ENCODE data around the gene TMEM221.

The TMEM221 gene

DNA sequence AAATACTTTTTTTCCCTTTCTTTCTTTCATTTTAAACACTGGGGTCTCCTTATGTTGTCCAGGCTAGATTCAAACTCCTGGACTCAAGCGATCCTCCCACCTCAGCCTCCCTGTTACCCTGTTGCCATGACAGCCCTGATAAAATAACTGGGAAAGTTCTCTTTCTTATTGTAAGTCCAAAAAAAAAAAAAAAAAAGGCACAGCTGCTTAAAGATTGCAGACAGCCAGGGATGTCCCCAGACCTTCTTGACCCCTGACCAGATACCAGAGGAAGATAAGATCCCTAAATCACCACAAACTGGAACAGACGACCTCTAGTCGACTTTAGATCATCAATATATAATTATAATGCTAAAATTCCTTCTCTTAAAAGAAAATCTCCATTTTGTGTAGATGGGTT lies 29.8 kb downstream of the TMEM221 start:
- Mint-ChIP-seq H3K27me3 (no peaks in the 10 kb centered on the region), H3K36me3 (peaks cover 29% of the 10 kb centered on the region), H3K4me1 (peaks cover 28% of the 10 kb centered on the region), H3K4me3 (peak overlapping the region; percentile 90), H3K27ac (peak overlapping the region; percentile 91), H3K9me3 (no peaks in the 10 kb centered on the region)
- no peak for DNase-seq
- CTCF ChIA-PET = interaction anchor here (0.9 kb wide), 1 partner anchor 77 kb away, joined by 4 read pairs; no protein-coding TSS in a partner anchor

DNA sequence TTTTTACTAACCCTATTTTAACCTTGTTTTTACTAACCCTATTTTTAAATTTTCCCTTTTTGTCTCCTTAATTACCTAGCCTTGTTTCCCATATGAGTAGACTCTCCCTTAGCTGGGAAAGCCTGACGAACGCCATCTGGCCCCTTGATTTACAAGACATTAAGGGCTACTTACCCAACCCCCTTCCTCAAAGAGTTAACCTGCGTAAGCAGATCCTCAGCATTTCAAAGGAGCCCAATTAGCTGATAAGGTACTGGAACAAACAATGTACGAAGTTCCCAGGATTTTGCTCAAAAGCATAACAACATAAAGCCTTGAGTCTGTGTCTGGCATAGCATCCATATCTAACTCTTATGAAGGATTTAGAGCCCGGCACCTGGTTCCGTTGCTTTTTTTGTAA lies 33.3 kb downstream of the TMEM221 start:
- no peak for DNase-seq
- CTCF ChIA-PET = no interaction called here
- Mint-ChIP-seq H3K27ac (peak overlapping the region; percentile 33), H3K4me3 (no peak overlapping the region), H3K9me3 (no peaks in the 10 kb centered on the region), H3K27me3 (no peaks in the 10 kb centered on the region), H3K4me1 (peaks cover 32% of the 10 kb centered on the region), H3K36me3 (peaks cover 35% of the 10 kb centered on the region)

DNA sequence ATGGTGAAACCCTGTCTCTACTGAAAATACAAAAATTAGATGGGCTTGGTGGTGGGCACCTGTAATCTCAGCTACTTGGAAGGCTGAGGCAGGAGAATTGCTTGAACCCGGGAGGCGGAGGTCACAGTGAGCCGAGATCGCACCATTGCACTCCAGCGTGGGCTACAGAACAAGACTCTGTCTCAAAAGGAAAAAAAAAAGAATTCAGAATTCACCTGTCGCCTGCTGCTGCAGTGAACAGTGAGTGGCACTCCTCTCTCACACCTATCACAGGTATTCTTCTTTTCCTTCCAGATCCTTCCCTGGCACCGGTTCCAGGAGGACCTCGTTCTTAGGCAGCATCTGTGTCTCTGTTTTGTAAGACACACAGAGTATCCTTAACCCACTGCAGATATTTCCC lies 34.4 kb downstream of the TMEM221 start:
- Mint-ChIP-seq H3K9me3 (no peaks in the 10 kb centered on the region), H3K4me1 (peaks cover 29% of the 10 kb centered on the region), H3K27ac (no peak overlapping the region), H3K27me3 (no peaks in the 10 kb centered on the region), H3K36me3 (peaks cover 35% of the 10 kb centered on the region), H3K4me3 (no peak overlapping the region)
- CTCF ChIA-PET = no interaction called here
- DNase-seq = no peak

DNA sequence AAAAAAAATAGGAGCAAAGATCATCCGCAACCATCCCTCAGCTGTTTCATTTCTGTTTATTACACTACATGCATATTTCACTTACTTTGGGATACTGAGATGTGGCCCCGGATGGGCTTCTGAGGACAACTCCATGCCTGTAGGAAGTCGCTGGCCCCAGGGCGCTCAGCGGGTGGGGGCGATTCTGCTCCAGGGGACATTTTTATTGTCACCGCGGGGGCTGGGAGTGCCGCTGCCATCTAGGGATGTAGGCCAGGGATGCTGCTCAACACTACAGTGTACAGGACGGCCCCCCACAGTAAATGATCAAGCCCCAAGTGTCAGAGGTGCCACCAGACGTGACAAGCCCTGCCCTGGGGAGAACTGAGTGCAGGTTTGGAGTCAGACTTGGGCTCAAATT lies 36.7 kb downstream of the TMEM221 start:
- CTCF ChIA-PET = no interaction called here
- Mint-ChIP-seq H3K9me3 (no peaks in the 10 kb centered on the region), H3K27ac (no peak overlapping the region), H3K4me1 (peaks cover 37% of the 10 kb centered on the region), H3K27me3 (no peaks in the 10 kb centered on the region), H3K4me3 (no peak overlapping the region), H3K36me3 (peaks cover 33% of the 10 kb centered on the region)
- no peak for DNase-seq

DNA sequence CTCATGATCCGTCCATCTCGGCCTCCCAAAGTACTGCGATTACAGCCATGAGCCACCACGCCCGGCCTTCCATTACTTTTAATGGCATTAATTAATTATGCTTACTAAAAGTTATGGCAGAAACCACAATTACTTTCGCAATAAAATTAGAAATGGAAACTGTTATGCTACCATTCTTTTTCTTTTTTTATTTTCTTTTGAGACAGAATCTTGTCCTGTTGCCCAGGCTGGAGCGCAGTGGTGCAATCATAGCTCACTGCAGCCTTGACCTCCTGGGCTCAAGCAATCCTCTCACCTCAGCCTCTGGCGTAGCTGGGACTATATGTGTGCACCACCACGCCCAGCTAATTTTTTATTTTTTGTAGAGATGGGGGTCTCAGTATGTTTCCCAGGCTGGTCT lies 38.5 kb downstream of the TMEM221 start:
- H3K27ac Mint-ChIP-seq = no peak overlapping the region
- CTCF ChIA-PET = no interaction called here
- peaks cover 27% of the 10 kb centered on the region for H3K36me3 Mint-ChIP-seq
- no peaks in the 10 kb centered on the region for H3K27me3 Mint-ChIP-seq
- peaks cover 45% of the 10 kb centered on the region for H3K4me1 Mint-ChIP-seq
- H3K9me3 Mint-ChIP-seq = no peaks in the 10 kb centered on the region
- DNase-seq = no peak
- no peak overlapping the region for H3K4me3 Mint-ChIP-seq

DNA sequence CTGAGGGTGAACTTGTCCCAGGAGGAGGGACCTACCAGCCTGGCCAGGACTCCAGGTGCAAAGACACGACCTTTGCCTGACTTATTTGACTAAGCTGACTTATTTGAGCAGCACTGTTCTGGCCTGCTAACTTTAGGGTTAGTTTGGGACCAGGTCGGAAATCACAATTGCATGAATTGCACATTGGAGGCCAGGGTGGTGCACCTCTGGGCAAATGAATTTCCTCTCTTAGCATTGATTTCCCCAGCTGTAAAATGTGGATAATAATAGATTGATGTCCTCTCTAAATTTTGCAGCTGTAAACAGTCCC lies 41.6 kb downstream of the TMEM221 start:
- Mint-ChIP-seq H3K4me1 (peaks cover 56% of the 10 kb centered on the region), H3K27ac (peak overlapping the region; percentile 97), H3K27me3 (no peaks in the 10 kb centered on the region), H3K4me3 (peak overlapping the region; percentile 94), H3K9me3 (no peaks in the 10 kb centered on the region), H3K36me3 (peaks cover 24% of the 10 kb centered on the region)
- no peak for DNase-seq
- CTCF ChIA-PET = interaction anchor here (1.9 kb wide), 1 partner anchor 42 kb away, joined by 5 read pairs; the partner anchor contains the start of gene TMEM221

DNA sequence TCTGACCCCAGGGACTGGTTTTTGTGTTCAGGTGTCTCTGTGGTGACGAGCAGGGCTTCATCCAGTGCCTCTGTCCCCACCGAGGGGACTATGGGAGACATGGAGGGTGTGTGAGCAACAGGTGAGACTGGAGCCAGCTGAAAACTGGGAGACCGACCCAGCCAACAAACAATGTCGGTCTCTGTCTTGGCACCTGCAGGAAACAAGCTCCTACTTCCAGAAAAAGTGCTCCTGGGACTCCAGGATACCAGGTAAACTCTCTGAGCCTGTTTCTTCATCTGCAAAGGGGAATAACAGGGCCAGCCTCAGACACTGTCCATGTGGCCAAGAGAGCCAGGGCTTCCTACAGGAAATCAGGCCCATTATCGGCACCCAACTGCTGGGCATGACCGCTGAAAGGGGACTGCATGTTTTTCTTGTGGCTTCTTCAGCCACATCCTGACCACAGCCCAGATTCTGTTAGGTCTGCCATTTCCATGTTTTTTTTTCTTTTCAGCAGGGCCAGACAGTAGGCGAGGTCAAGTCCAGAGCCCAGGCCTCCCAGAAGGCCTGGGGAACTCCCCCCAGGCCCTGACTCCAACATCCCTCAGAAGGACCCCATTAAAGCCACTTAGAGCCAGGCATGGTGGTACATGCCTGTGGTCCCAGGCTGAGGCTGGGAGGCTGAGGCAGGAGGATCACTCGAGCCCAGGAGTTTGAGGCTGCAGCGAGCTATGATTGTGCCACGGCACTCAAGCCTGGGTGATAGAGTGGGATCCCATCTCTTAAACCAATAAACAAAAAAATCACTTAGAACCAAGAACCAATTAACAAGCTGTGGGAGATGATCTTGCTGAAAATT lies 42.2 kb downstream of the TMEM221 start:
- H3K9me3 Mint-ChIP-seq = no peaks in the 10 kb centered on the region
- peaks cover 51% of the 10 kb centered on the region for H3K4me1 Mint-ChIP-seq
- H3K27ac Mint-ChIP-seq = peak overlapping the region; percentile 97
- peaks cover 23% of the 10 kb centered on the region for H3K36me3 Mint-ChIP-seq
- CTCF ChIA-PET = interaction anchor here (0.6 to 1.9 kb wide), 4 partner anchors 13 to 61 kb away, joined by 3 to 5 read pairs (median 4); partner anchors contain the start of gene TMEM221
- peak overlapping the region; percentile 94 for H3K4me3 Mint-ChIP-seq
- no peaks in the 10 kb centered on the region for H3K27me3 Mint-ChIP-seq
- peak; percentile 49 for DNase-seq

DNA sequence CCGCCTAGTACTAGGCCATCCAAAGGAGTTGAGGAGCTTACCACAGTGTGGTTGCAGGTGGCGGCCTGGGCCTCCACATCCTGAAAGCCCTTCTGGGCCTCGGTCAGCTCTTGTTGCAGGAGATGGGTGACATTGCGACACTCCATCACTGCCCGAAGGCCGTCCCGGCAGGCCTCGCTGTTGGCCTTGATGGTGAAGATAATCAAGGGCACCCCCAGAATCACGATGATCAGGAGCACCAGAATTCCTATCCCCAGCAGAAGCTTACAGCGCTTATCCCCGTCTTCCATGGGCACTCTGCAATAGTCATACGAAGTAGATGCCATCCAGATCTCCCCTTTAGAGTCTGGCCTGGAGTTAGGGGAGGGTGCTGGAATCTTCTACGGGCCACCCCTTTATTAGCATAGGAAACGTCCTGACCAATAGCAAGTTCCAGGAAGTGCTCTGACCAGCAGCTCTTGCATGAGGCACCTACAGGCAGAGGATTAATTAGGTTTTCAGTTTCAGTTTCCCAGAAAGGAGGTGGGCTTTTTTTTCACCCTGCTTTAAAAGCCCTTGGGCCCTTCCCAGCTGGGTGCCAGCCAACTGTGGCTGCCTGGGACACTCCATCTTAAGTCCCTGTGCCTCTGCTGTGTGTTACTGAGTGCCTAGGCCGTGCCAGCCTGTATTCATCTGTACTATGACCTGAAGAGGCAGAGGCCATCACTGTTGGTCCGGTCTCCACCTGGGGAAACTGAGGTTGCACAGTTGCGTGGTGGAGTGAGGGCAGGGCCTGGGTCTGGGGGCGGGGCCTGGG lies 43.0 kb downstream of the TMEM221 start, which contains the start of gene BST2:
Gene BST2, minus strand, starts transcription at position 381 of the 796 bp plus-strand sequence. Its CDS starts 55 bp downstream, at position 326.
- peak; percentile 65 for DNase-seq
- Mint-ChIP-seq H3K36me3 (peaks cover 25% of the 10 kb centered on the region), H3K27me3 (no peaks in the 10 kb centered on the region), H3K9me3 (no peaks in the 10 kb centered on the region), H3K4me1 (peaks cover 50% of the 10 kb centered on the region), H3K27ac (peak within 1 kb of the TSS; percentile 97), H3K4me3 (peak within 1 kb of the TSS; percentile 94)
- CTCF ChIA-PET = interaction anchor here (0.8 to 1.9 kb wide), 4 partner anchors 14 to 62 kb away, joined by 3 to 5 read pairs (median 4); partner anchors contain the start of genes MVB12A and TMEM221

DNA sequence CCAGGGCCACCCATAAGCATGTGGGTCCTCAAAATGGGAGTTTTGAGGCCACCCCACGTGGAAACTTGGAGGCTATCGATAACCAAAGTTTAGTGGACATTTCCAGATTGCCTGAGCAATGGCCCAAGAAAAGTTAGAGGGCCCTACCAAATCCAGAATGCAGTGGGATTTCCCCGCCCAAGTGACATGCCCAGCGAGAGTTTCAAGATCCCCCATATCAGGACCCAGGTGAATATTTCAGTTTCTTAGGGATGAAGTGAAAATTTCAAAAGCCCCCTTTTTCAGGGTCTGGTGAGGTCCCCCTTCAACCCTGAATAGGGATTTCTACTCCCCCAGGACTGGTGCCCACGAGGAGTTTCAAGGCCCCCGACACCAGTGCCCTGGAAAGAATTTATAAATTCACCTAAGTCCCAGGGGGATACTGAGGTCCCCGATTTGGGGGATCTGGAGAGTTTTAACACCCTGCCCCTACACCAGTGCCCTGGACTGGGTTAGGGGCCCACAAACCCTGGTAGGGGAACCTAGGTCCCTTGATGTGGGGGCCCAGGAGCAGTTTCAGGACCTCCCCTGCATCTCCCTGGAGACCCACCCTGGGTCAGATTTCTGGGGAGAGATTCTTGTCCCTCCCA lies 43.7 kb downstream of the TMEM221 start:
- CTCF ChIA-PET = interaction anchor here (0.8 to 1.2 kb wide), 3 partner anchors 15 to 62 kb away, joined by 3 to 5 read pairs (median 4); partner anchors contain the start of gene MVB12A
- DNase-seq = no peak
- peaks cover 25% of the 10 kb centered on the region for H3K36me3 Mint-ChIP-seq
- peak overlapping the region; percentile 94 for H3K4me3 Mint-ChIP-seq
- H3K27ac Mint-ChIP-seq = peak overlapping the region; percentile 97
- H3K4me1 Mint-ChIP-seq = peaks cover 49% of the 10 kb centered on the region
- H3K9me3 Mint-ChIP-seq = no peaks in the 10 kb centered on the region
- no peaks in the 10 kb centered on the region for H3K27me3 Mint-ChIP-seq

DNA sequence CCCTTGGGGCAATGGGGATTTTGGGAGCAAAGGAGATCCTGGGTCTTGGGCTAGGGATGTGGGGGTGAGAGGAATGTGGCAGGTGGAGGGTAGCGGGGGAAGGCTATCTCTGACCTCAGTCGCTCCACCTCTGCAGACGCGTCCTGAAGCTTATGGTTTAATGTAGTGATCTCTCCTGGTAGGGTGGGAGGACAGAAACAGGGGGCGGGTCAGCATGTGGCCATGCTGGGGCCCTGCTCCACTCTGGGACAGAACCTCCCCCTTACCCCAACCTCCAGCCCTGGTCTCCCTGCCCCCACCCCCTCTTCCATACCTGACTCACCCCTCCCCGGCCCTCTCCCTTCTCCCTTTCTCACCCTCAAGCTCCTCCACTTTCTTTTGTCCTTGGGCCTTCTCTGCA lies 44.5 kb downstream of the TMEM221 start:
- H3K27me3 Mint-ChIP-seq = no peaks in the 10 kb centered on the region
- H3K27ac Mint-ChIP-seq = peak overlapping the region; percentile 97
- CTCF ChIA-PET = interaction anchor here (1.5 to 1.6 kb wide), 2 partner anchors 17 to 18 kb away, joined by 3 to 4 read pairs; no protein-coding TSS in a partner anchor
- H3K4me1 Mint-ChIP-seq = peaks cover 47% of the 10 kb centered on the region
- no peaks in the 10 kb centered on the region for H3K9me3 Mint-ChIP-seq
- peaks cover 25% of the 10 kb centered on the region for H3K36me3 Mint-ChIP-seq
- H3K4me3 Mint-ChIP-seq = peak overlapping the region; percentile 94
- DNase-seq = peak; percentile 34

DNA sequence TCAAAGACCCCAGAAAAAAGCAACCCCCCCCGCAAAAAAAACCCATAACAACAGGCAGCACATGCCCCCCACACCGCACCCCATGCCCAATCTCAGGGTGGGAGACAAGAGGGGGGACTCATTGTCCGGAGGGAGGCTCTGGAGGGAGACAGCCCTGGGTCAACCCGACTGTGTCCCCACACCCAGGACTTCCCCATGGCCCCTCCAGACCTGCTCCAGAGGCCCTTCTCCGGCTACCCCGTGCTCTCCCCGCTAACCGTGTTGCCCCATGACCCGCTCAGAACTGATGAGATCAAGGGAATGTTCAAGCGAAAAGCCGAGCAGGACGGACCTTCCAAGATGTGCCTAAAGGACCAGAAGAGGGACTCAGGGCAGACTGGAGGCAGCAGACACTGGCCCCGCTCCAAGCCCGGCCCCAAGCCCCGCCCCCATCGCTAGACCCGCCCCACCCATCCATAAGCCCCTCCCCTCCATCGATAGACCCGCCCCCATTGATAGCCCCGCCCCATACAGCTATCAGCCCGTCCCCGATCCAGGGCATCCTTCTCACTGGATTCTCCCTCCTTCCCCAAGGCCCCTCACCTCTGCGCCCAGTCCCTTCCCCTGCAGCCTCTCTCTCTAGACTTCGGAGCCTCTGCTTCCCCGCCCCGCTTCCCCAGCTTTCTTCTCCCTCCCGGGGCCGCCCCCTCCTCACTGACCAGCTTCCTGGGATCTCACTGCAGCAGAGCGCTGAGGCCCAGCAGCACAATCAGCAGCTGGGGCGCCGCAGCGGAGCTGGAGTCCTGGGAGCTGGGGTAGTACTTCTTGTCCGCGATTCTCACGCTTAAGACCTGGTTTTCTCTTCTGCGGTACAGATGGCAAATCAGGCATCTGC lies 45.2 kb downstream of the TMEM221 start:
- H3K27ac Mint-ChIP-seq = peak overlapping the region; percentile 88
- CTCF ChIA-PET = interaction anchor here (0.5 to 1.6 kb wide), 3 partner anchors 9 to 18 kb away, joined by 3 to 4 read pairs (median 3); partner anchors contain the start of gene CCDC194
- H3K9me3 Mint-ChIP-seq = no peaks in the 10 kb centered on the region
- peak; percentile 59 for DNase-seq
- peaks cover 28% of the 10 kb centered on the region for H3K36me3 Mint-ChIP-seq
- H3K4me1 Mint-ChIP-seq = peaks cover 44% of the 10 kb centered on the region
- H3K4me3 Mint-ChIP-seq = peak overlapping the region; percentile 94
- H3K27me3 Mint-ChIP-seq = no peaks in the 10 kb centered on the region

DNA sequence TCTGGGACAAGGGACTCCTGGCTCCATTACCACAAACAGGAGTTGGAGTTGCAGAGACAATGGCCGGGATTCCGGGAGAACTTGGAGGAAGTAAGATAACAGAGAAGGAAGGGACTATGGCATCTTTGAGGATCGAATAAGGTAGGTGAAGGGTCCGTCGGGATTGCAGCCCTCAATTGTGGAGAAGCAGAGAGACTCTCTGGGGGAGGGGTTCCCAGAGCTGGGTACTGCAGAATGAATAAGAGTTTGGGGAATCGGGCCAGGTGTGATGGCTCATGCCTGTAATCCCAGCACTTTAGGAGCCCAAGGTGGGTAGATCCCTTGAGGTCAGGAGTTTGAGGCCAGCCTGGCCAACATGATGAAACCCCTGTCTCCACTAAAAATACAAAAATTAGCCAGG lies 46.8 kb downstream of the TMEM221 start:
- H3K27ac Mint-ChIP-seq = no peak overlapping the region
- DNase-seq = no peak
- CTCF ChIA-PET = no interaction called here
- no peak overlapping the region for H3K4me3 Mint-ChIP-seq
- H3K4me1 Mint-ChIP-seq = peaks cover 30% of the 10 kb centered on the region
- no peaks in the 10 kb centered on the region for H3K27me3 Mint-ChIP-seq
- peaks cover 25% of the 10 kb centered on the region for H3K36me3 Mint-ChIP-seq
- H3K9me3 Mint-ChIP-seq = no peaks in the 10 kb centered on the region

DNA sequence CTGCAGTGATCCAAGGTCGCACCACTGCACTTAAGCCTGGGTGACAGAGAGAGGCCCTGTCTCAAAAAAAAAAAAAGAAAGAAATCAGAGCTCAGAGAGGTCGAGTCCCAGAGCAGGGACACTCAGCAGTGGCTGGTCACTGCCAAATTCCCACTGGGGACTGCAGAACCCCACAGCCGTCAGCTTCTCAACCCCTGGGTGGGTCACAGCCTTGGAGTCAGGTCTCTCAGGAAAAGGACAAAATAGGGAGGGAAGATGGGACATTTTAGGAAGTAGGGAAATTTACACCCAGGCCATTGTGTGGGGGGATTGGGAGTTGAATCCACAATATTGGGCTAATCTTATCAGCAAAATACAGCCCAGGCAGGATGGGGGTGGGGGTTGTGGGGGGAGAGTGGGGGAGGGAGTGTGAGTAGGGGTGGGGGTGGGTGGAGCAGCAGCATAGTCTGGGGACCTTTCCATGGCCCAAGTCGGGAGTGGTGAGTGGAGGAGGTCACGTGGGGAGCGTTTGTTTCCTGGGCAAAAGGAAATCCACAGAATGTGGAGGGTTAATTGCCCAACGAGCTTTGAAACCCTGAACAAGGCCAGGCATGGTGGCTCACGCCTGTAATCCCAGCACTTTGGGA lies 49.5 kb downstream of the TMEM221 start:
- CTCF ChIA-PET = interaction anchor here (1.2 kb wide), 1 partner anchor 12 kb away, joined by 4 read pairs; no protein-coding TSS in a partner anchor
- peaks cover 25% of the 10 kb centered on the region for H3K36me3 Mint-ChIP-seq
- peaks cover 26% of the 10 kb centered on the region for H3K4me1 Mint-ChIP-seq
- no peak overlapping the region for H3K4me3 Mint-ChIP-seq
- H3K27ac Mint-ChIP-seq = no peak overlapping the region
- DNase-seq = no peak
- no peaks in the 10 kb centered on the region for H3K9me3 Mint-ChIP-seq
- H3K27me3 Mint-ChIP-seq = no peaks in the 10 kb centered on the region
